HG03280 (cell line): ENCODE data around the gene SCARB2.

Source experiments
- ATAC-seq: cut with Tn5 transposase; IDR thresholded peaks from one replicate; pipeline ENCODE4 v1.9.1; 2021; ENCODE audit warnings: mild to moderate bottlenecking, moderate library complexity; ENCODE audit not compliant: unreplicated experiment

SCARB2 gene

DNA sequence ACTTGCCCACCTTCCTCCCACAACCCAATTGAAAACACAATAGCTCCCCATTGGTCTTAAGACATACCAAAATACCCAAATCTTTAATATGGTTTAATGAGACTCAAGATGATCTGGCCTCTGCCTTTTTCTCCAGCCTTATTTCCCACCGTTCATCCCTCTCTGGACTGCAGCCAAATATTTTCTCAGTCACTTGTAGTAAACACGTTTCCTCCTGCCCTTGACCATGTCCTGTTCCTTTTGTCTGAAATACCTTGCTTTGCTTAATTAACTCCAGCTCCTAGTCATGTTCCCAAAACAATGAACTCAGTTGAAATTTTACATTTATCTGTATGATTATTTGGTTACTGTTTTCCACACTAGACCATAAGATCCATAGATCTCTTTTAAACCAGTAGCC lies 57.0 kb downstream of the SCARB2 start:
- ATAC-seq = no peak

DNA sequence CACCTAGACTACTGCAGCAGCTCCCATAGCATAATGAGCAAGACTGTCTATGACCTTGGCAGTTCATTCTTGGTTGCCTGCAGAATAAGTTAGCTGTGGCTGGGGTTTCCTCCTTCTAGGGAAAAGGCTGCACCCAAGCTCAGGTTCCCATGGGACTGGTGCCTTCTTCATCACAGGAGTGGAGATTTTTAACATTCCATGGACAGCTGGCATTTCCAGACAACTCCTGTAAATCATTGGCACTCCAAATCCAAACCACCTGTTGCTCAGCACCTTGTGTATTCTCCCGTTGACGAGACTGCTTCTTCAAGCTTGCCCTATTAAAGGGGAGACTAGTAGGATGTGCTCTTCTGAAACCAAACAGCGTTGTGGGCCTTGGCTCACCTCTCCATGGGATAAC lies 57.6 kb downstream of the SCARB2 start:
- ATAC-seq = no peak

DNA sequence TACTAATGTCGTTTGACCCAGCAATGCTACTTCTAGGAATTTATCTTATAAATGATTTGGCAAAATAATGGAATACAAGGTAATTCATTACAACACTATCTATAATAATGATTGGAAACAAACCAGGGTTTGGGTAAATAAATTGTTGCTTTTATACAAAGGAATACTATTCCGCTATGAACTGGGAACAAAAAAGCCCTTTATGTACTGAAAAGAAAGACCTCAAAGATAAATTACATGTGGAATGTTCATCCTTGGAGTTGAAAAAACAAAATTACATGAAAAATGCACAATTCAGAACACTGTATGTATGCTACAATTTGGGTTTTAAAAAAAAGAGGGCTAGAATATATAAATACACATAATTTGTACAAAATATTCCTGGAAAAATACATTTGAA lies 60.3 kb downstream of the SCARB2 start:
- no peak for ATAC-seq

DNA sequence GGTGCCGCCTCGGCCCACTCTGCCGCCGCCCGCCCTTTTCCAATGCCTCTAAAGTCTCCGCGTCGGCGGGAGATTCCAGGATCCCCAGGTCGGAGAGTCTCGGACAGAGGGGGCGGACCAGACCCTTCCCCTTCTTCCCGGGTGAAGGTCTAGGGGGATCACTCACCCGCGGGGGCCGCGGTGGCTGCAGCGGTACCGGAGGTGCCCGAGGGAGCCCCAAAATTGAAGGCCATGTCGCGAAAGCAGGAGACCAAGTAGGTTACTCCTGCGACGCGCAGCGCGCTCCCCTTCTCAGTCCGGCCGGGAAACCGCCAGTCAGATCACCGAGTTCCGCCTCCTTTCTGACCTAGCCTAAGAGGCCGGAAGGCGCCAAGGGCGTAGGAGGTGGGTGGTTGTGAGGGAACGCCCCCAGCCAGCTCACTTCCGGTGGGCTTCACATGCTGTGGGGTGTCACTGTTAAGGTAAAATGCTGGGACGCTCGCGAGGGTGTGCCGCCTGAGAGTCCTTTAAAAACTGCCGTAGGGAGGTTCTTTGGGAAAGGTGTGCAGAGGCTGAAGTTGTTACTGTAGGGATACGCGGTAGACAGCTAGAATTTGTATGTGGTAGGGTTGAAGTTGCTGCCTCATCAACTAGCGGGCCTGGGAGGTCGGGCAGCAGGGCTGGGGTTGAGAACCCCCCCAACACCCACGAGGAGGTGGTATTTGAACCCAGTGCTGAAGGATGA lies 65.3 kb downstream of the SCARB2 start, which contains the start of gene NUP54:
TSS of gene NUP54 (minus strand) at position 256 of the 724 bp plus-strand sequence. CDS start at position 233, 23 bp downstream.
- ATAC-seq = peak; percentile 99

DNA sequence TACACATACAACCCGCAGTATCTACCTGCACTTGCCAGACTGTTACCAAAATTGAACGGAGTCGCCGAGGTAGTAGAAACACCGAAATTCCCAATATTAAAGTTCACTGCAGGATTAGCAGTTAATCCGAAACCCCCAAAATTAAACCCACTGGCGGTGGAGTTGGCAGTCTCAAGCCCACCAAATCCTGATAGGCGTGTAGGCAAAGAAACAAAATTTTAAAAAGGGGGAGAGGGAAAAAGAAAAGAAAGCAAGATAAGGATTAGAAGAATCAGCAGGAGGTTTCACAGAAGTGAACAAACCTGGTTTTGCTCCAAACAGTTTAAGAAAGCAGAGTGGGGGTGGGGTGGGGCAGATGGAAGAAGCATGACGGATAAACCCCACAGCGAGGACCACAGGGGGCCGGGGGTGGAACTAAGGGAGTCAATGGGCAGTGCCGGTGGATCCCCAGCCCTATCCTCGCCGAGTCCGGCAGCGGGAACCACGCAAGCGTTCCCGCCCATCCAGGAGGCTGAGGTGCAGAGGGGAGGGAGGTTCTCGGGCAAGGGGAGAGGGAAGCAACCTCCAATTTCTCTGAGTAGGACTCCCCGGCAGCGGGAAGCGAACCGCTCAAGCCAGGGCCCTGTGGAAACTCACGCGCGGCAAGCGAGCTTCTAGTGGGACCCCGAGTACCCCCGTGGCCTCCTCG lies 66.0 kb downstream of the SCARB2 start:
- peak; percentile 31 for ATAC-seq

DNA sequence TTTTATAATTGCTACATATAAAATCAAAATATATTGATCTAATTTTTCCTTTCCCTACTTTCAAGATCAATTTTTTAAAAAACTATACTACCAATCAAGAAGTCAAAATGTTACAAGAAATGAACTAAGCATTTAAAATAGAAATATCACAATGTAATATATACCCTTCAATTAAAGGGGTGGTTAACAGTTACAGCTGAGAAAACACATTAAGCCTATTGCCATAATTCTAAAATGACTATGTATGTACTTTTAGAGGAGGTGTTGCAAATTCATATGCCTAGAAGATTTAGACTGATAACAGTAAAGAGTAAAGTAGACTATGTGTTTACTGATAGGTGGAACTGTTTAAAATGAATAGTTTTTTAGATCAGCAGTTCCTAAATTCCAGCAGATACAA lies 69.1 kb downstream of the SCARB2 start:
- ATAC-seq = no peak

DNA sequence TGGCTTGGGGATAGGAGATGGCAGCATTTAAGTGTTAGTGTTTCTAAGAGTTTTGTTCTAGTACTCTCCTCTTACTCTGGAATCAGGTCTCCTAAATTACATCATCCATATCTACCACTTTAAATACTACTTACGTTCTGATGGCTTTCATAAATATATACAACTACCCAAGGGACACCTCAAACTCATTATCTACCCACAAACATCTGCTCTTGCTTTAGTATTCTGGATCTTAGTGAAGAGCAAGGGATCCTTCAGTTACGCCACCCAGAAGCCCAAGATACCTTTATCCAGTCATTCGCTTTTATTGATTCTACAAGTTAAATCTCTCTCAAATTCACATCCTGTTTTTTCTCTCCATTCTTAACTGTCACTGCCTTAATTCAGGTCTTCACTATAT lies 72.4 kb downstream of the SCARB2 start:
- no peak for ATAC-seq

DNA sequence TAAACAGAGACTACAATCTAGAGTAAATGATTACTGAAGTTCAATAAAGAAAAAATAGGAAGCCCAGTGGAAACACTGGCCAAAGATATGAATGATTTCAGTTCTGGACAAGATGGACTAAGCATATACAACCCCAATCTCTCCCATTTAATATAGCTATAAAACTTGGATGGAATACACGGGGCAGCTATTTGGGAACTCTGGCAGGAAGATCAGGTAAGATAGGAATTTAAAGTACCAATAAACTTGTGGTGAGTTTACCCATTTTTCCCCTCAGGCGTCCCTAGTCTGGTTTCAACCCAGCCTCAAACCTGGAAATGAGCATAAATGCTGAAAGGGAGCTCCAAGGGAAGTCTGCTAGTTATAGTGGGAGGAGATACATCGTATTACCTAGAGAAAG lies 85.9 kb downstream of the SCARB2 start:
- no peak for ATAC-seq

DNA sequence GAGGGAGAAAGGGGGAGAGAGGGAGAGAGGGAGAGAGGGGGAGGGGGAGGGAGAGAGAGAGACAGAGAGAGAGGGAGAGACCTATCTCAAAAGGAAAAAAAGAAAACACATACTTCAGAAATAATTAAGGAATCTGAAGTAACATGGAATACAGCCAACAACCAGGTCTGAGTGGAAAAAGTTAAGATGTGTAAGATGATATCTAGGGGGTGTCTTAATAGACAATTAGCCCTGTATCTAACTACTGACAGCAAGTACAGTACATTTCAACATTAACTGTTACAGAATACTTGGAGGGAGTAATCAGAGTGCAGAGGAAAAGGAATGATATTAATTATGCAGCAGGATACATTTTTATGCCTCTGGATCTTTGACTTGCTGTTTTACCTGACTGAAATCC lies 87.8 kb downstream of the SCARB2 start:
- ATAC-seq = no peak

DNA sequence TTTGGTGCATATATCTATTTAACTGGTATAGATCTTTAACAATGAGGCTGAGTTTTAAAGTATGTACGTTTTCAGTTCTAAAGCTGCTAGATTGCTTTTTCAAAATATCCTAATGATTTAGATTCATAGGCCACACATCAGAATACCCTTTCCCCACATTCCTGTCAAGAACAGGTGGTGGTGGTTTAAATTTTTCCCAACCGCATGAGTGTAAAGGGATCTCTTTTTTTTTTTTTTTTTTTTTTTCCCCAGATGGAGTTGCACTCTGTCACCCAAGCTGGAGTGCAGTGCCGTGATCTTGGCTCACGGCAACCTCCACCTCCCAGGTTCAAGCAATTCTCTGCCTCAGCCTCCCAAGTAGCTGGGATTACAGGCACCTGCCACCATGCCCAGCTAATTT lies 93.4 kb downstream of the SCARB2 start:
- no peak for ATAC-seq

DNA sequence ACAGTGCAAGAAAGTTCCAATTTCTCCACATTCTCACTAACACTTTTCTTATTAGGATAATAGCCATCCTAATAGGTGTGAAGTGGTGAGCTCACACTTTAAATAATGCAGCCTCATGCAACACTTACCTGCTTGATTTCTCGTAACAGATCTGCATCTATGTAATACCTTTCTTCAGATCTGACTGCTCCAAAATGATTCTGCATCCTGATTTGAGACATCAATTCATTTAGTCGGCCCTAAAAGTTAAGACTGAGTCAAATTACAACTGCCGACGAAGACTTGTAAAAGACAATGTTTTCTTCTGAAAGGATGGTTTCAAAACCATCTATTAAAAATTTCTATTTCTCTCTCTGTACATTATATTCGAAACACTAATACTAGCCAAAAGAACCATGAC lies 96.1 kb downstream of the SCARB2 start:
- no peak for ATAC-seq

DNA sequence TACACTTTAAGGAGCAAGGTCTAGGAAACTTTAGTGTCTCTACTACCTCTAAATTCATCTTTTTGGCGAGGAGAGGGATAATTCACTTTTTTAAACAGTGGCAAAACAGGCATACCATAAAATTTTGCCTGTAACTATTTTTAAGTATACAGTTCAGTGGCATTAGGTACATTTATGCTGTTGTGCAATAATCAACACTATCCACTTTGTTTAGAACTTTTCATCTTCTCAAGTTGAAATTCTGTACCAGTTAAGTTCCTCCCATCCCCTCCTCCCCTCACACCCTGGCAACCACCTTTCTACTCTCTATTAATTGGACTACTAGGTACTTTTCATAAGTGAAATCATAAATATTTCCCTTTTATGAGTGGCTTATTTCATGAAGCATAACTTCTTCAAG lies 96.8 kb downstream of the SCARB2 start:
- no peak for ATAC-seq
